Mammary epithelial cell (primary cell): ENCODE results near the gene RBM15.

Source experiments
- EZH2 ChIP-seq: IDR thresholded peaks from 2 replicates; pipeline ENCODE4 v1.6.1; 2012; ENCODE audit warnings: low read length, inconsistent platforms, borderline replicate concordance
- TF ChIP-seq, protein P1 (sequence below), 2 donors: IDR thresholded peaks in 1 of 2; conservative IDR thresholded peaks in 1 of 2; 2 replicates each; pipeline ENCODE4 v1.5.1; 2011 to 2012; ENCODE audit warnings: inconsistent platforms in 2 of 2, low read length in 2 of 2, mild to moderate bottlenecking in 2 of 2, control low read depth in 1 of 2, low read depth in 1 of 2; ENCODE audit not compliant: insufficient read depth in 1 of 2; ENCODE audit errors: extremely low read depth in 1 of 2

DNA sequence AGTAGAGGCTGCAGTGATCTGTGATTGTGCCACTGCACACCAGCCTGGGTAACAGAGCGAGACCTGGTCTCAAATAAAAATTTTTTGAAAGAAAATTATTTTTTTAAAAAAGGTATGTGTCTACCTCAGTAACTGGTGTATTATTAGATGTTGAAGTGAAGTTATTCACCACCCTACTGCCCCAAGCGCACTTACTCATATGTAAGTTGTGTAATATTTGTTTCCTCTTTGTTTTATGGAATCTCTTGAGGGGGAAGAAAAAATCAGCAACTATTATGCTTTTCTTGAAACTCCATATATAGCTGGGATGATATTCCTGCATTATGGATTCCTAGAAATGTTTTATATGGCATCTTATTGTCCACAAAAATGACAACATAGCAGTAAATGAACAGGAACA is 21.3 kb downstream of the RBM15 start:
- TF ChIP-seq, protein P1, sequence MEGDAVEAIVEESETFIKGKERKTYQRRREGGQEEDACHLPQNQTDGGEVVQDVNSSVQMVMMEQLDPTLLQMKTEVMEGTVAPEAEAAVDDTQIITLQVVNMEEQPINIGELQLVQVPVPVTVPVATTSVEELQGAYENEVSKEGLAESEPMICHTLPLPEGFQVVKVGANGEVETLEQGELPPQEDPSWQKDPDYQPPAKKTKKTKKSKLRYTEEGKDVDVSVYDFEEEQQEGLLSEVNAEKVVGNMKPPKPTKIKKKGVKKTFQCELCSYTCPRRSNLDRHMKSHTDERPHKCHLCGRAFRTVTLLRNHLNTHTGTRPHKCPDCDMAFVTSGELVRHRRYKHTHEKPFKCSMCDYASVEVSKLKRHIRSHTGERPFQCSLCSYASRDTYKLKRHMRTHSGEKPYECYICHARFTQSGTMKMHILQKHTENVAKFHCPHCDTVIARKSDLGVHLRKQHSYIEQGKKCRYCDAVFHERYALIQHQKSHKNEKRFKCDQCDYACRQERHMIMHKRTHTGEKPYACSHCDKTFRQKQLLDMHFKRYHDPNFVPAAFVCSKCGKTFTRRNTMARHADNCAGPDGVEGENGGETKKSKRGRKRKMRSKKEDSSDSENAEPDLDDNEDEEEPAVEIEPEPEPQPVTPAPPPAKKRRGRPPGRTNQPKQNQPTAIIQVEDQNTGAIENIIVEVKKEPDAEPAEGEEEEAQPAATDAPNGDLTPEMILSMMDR (conservative IDR thresholded peaks at IDR 0.05 in 1 of 2, IDR thresholded peaks at IDR 0.05 in 1 of 2; ENCODE audit: extremely low read depth in 1 of 2, insufficient read depth in 1 of 2, low read depth in 1 of 2, low read length in 2 of 2) = no peak
- no peak for TF ChIP-seq EZH2
